ENCODE measurements around the gene ADGRF4.

DNA sequence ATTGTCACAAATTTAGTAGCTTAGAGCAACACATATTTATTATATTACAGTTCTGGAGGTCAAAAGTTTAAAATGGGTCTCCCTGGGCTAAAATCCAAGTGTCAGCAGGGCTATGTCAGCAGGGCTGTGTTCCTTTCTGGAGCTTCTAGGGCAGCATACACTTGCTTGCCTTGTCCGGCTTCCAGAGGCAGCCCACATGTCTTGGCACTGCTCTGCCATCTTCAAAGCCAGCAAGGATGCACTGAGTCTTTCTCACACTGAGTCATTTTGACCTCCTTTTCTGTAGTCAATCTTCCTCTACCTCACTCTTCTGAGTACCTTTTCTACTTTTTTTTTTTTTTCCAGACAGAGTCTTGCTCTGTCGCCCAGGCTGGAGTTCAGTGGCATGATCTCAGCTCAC lies 39.0 kb downstream of the ADGRF4 start:
- TF ChIP-seq EP300 (IDR thresholded peaks at IDR 0.05) (no peak), POLR2A (IDR thresholded peaks at IDR 0.05) (no peak)
- TF ChIP-seq, protein P1, sequence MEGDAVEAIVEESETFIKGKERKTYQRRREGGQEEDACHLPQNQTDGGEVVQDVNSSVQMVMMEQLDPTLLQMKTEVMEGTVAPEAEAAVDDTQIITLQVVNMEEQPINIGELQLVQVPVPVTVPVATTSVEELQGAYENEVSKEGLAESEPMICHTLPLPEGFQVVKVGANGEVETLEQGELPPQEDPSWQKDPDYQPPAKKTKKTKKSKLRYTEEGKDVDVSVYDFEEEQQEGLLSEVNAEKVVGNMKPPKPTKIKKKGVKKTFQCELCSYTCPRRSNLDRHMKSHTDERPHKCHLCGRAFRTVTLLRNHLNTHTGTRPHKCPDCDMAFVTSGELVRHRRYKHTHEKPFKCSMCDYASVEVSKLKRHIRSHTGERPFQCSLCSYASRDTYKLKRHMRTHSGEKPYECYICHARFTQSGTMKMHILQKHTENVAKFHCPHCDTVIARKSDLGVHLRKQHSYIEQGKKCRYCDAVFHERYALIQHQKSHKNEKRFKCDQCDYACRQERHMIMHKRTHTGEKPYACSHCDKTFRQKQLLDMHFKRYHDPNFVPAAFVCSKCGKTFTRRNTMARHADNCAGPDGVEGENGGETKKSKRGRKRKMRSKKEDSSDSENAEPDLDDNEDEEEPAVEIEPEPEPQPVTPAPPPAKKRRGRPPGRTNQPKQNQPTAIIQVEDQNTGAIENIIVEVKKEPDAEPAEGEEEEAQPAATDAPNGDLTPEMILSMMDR (IDR thresholded peaks at IDR 0.05), result no peak
